IMR-90 (cell line): Measurements from ENCODE around the gene SREK1. TPM values are rescaled to one million over a fixed set of nuclear protein-coding genes. Genes with fewer than 3 reads are reported as not detected.

Source experiments
- ATAC-seq: fragments of 200-7000 bp; cut with Tn5 transposase; 2 replicates; pipeline ENCODE4 v1.9.1; 2020; ENCODE audit warnings: low read depth, mild to moderate bottlenecking, moderate library complexity
- BruUV-seq: library from RNA; stranded (reverse); fragments of 400-500 nt; replicated peaks from 2 replicates; lab custom pipeline; 2021; lab: Mats Ljungman, UMichigan
- CTCF ChIA-PET: fragments of 300-600 bp; formaldehyde crosslinking; extraction: SDS; loops from one replicate; lab custom pipeline; 2021; ENCODE audit warnings: antibody characterized with exemption; lab: Yijun Ruan, JAX
- POLR2A ChIA-PET: fragments of 300-600 bp; sonication (Branson Sonifier 250); formaldehyde crosslinking; loops from one replicate; lab custom pipeline; 2022; ENCODE audit warnings: antibody characterized with exemption; ENCODE audit not compliant: unreplicated experiment; lab: Charles Lee
- DNase-seq: peaks from one replicate; pipeline ENCODE4 v3.0.0; 2013
- H2AFZ ChIP-seq: replicated peaks from 2 replicates; pipeline ENCODE3; 2013; ENCODE audit warnings: low read length, mild to moderate bottlenecking; ENCODE audit not compliant: poor library complexity
- H2AK5ac ChIP-seq: 2 replicates; pipeline ENCODE4 v1.6.1; 2013; ENCODE audit warnings: low read depth, low read length, inconsistent platforms
- H2AK9ac ChIP-seq: replicated peaks from 2 replicates; pipeline ENCODE3; 2013; ENCODE audit warnings: mild to moderate bottlenecking, low read depth, low read length, moderate library complexity; ENCODE audit not compliant: poor library complexity
- H2BK120ac ChIP-seq: 2 replicates; pipeline ENCODE4 v1.6.1; 2013; ENCODE audit warnings: low read depth, low read length, inconsistent platforms
- H2BK15ac ChIP-seq: 3 replicates; pipeline ENCODE4 v1.6.1; 2013; ENCODE audit warnings: low read depth, low read length, inconsistent platforms
- H2BK20ac ChIP-seq: 2 replicates; pipeline ENCODE4 v1.6.1; 2013; ENCODE audit warnings: low read depth, mild to moderate bottlenecking, inconsistent platforms, low read length, moderate library complexity
- H2BK5ac ChIP-seq: 2 replicates; pipeline ENCODE4 v1.6.1; 2013; ENCODE audit warnings: mild to moderate bottlenecking, low read depth, low read length, inconsistent platforms; ENCODE audit not compliant: poor library complexity, severe bottlenecking
- H3K14ac ChIP-seq: replicated peaks from 2 replicates; pipeline ENCODE4 v1.6.1; 2013; ENCODE audit warnings: low read depth, low read length, inconsistent platforms
- H3K18ac ChIP-seq: 2 replicates; pipeline ENCODE4 v1.6.1; 2013; ENCODE audit warnings: low read depth, low read length, control low read depth
- H3K23ac ChIP-seq: 2 replicates; pipeline ENCODE4 v1.6.1; 2013; ENCODE audit warnings: low read depth, low read length, inconsistent platforms
- H3K27ac ChIP-seq: 2 replicates; pipeline ENCODE4 v1.5.1; 2013; ENCODE audit warnings: mild to moderate bottlenecking, control low read depth, low read length; ENCODE audit not compliant: insufficient read depth
- H3K27me3 ChIP-seq: 2 replicates; pipeline ENCODE4 v1.6.1; 2013; ENCODE audit warnings: low read length; ENCODE audit not compliant: control insufficient read depth, insufficient read depth
- H3K36me3 ChIP-seq: 2 replicates; pipeline ENCODE4 v1.6.1; 2013; ENCODE audit warnings: low read length, mixed read lengths; ENCODE audit not compliant: control insufficient read depth, insufficient read depth
- H3K4ac ChIP-seq: 2 replicates; pipeline ENCODE4 v1.6.1; 2013; ENCODE audit warnings: low read depth, low read length, inconsistent platforms
- H3K4me1 ChIP-seq: 2 replicates; pipeline ENCODE4 v1.6.1; 2013; ENCODE audit warnings: low read length, mixed read lengths; ENCODE audit not compliant: control insufficient read depth, insufficient read depth
- H3K4me2 ChIP-seq: 2 replicates; pipeline ENCODE4 v1.6.1; 2013; ENCODE audit warnings: low read depth, mild to moderate bottlenecking, control low read depth, low read length, moderate library complexity
- H3K4me3 ChIP-seq: 2 replicates; pipeline ENCODE4 v1.5.1; 2013; ENCODE audit warnings: low read depth, mild to moderate bottlenecking, control low read depth, low read length, moderate library complexity; ENCODE audit not compliant: insufficient read depth
- H3K56ac ChIP-seq: 2 replicates; pipeline ENCODE4 v1.6.1; 2013; ENCODE audit warnings: low read length, inconsistent platforms; ENCODE audit not compliant: insufficient read depth; ENCODE audit errors: extremely low read depth
- H3K79me1 ChIP-seq, 2 experiments: 2 replicates each; pipeline ENCODE4 v1.6.1; 2013; ENCODE audit warnings: low read length in 2 of 2, inconsistent platforms in 1 of 2, low read depth in 1 of 2
- H3K9ac ChIP-seq: 2 replicates; pipeline ENCODE4 v1.6.1; 2013; ENCODE audit warnings: low read depth, low read length, control low read depth
- H3K9me1 ChIP-seq: 2 replicates; pipeline ENCODE4 v1.6.1; 2013; ENCODE audit warnings: low read length, inconsistent platforms; ENCODE audit not compliant: insufficient read depth
- H3K9me3 ChIP-seq: 2 replicates; pipeline ENCODE4 v1.6.1; 2013; ENCODE audit warnings: low read length; ENCODE audit not compliant: control insufficient read depth, insufficient read depth
- H4K20me1 ChIP-seq: 2 replicates; pipeline ENCODE4 v1.6.1; 2013; ENCODE audit warnings: low read length, inconsistent platforms; ENCODE audit not compliant: insufficient read depth
- H4K5ac ChIP-seq: 2 replicates; pipeline ENCODE4 v1.6.1; 2013; ENCODE audit warnings: mild to moderate bottlenecking, low read depth, low read length, control low read depth
- H4K8ac ChIP-seq, 2 experiments: 2 replicates each; pipeline ENCODE4 v1.6.1; 2013; ENCODE audit warnings: low read depth in 2 of 2, low read length in 2 of 2, control low read depth in 1 of 2, inconsistent platforms in 1 of 2
- H4K91ac ChIP-seq: 2 replicates; pipeline ENCODE4 v1.6.1; 2013; ENCODE audit warnings: low read depth, low read length, inconsistent platforms; ENCODE audit not compliant: insufficient read depth
- BHLHE40 ChIP-seq: fragments of 150-350 bp; IDR thresholded peaks from 2 replicates; pipeline ENCODE4 v1.6.1; 2016; ENCODE audit warnings: mild to moderate bottlenecking, low read depth, low read length
- CEBPB ChIP-seq: IDR thresholded peaks from 2 replicates; pipeline ENCODE4 v1.6.1; 2012; ENCODE audit warnings: low read depth, low read length, improper control_type of control experiment
- CHD1 ChIP-seq: IDR thresholded peaks from 2 replicates; pipeline ENCODE4 v1.6.1; 2012; ENCODE audit warnings: low read depth, low read length, improper control_type of control experiment
- FOS ChIP-seq: fragments of 150-350 bp; IDR thresholded peaks from 2 replicates; pipeline ENCODE4 v1.6.1; 2016; ENCODE audit warnings: low read depth, low read length
- MAFK ChIP-seq: IDR thresholded peaks from 2 replicates; pipeline ENCODE4 v1.6.1; 2012; ENCODE audit warnings: low read depth, low read length, improper control_type of control experiment
- MAZ ChIP-seq: IDR thresholded peaks from 2 replicates; pipeline ENCODE4 v1.6.1; 2012; ENCODE audit warnings: low read depth, mild to moderate bottlenecking, low read length, improper control_type of control experiment, moderate library complexity, borderline replicate concordance
- MXI1 ChIP-seq: IDR thresholded peaks from 2 replicates; pipeline ENCODE4 v1.6.1; 2012; ENCODE audit warnings: low read depth, mild to moderate bottlenecking, low read length, moderate library complexity, borderline replicate concordance
- NFE2L2 ChIP-seq: fragments of 150-350 bp; IDR thresholded peaks from 2 replicates; pipeline ENCODE4 v1.6.1; 2016; ENCODE audit warnings: low read depth, mild to moderate bottlenecking, low read length
- POLR2A ChIP-seq: IDR thresholded peaks from 2 replicates; pipeline ENCODE4 v1.6.1; 2012; ENCODE audit warnings: mild to moderate bottlenecking, low read depth, low read length
- RAD21 ChIP-seq: IDR thresholded peaks from 2 replicates; pipeline ENCODE4 v1.6.1; 2012; ENCODE audit warnings: low read length, improper control_type of control experiment
- RCOR1 ChIP-seq: IDR thresholded peaks from 2 replicates; pipeline ENCODE4 v1.6.1; 2012; ENCODE audit warnings: mild to moderate bottlenecking, low read length, improper control_type of control experiment; ENCODE audit not compliant: insufficient replicate concordance
- RFX5 ChIP-seq: IDR thresholded peaks from 2 replicates; pipeline ENCODE4 v1.8.0; 2012; ENCODE audit warnings: low read depth, mild to moderate bottlenecking, low read length, moderate library complexity
- SMC3 ChIP-seq: fragments of 150-350 bp; IDR thresholded peaks from 2 replicates; pipeline ENCODE4 v1.6.1; 2016; ENCODE audit warnings: low read depth, mild to moderate bottlenecking, antibody characterized with exemption, low read length, moderate library complexity
- WGBS, 2 experiments: methylation state at CpG; one replicate each; pipeline versions ENCODE4 v1.1.5 to v1.1.7; 2013; ENCODE audit warnings: missing lambda C conversion rate in 2 of 2; ENCODE audit not compliant: insufficient read length in 1 of 2; ENCODE audit errors: extremely low coverage in 2 of 2; 5-methylcytosine and 5-hydroxymethylcytosine counted together
- dilution Hi-C: fragments of 300-500 bp; cut with HindIII; formaldehyde crosslinking; loops from one replicate; pipeline ENCODE4 v1.14.3; 2018; ENCODE audit warnings: low sequenced_read_pairs; ENCODE audit not compliant: unreplicated experiment
- in situ Hi-C: fragments of 300-500 bp; cut with MboI; formaldehyde crosslinking; loops from 3 replicates; pipeline ENCODE4 v1.14.3; 2019; ENCODE audit warnings: low sequenced_read_pairs, inconsistent platforms, mixed read lengths
- intact Hi-C: fragments of 100-400 bp; cut with micrococcal nuclease; formaldehyde crosslinking; loops from 2 replicates; pipeline ENCODE4 v1.10.0; 2022
- polyA plus RNA-seq, 3 experiments: library from polyadenylated mRNA; depleted of rRNA; stranded (reverse); fragments of >200 nt; gene quantifications; 2 replicates each; pipeline ENCODE4 v1.2.3, GENCODE V29; 2012; ENCODE audit warnings: low replicate concordance in 1 of 3
- total RNA-seq: library from RNA; depleted of rRNA; stranded (reverse); fragments of >200 nt; gene quantifications from 2 replicates; pipeline ENCODE4 v1.2.3, GENCODE V29; 2012
- TF ChIP-seq, protein P1 (sequence below): fragments of 150-350 bp; IDR thresholded peaks from 2 replicates; pipeline ENCODE4 v1.6.1; 2017; ENCODE audit warnings: mild to moderate bottlenecking, antibody characterized with exemption, low read length, low read depth
- TF ChIP-seq, protein P2 (sequence below): conservative IDR thresholded peaks from 2 replicates; pipeline ENCODE4 v1.5.1; 2012; ENCODE audit warnings: mild to moderate bottlenecking, low read depth, low read length, improper control_type of control experiment
- TF ChIP-seq, protein P3 (sequence below): fragments of 150-350 bp; IDR thresholded peaks from 2 replicates; pipeline ENCODE4 v1.6.1; 2016; ENCODE audit warnings: low read depth, mild to moderate bottlenecking, low read length, moderate library complexity, borderline replicate concordance

The SREK1 gene
- total and polyA plus RNA-seq, 2 of the 4 experiments (the other 2 are of a cell fraction) = 23.0 to 36.2 TPM

DNA sequence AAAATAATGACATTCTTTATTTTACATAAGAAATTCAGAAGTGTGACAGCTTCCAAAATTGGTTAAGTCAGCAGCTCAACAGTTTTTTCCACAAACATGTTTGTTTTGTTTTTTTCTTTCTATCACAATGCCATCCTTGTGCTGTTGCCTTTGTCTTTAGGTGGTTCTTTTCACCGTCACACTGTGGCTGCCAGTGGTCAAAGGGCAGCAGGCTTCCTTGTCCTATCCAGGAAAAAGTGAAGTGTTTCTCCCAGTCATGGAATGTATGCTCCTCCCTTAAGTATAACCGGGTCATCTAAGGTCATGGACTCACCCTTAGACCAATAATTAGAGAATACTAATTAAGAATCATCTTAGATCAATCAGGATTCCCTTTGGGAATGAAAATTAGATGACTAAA is 87.4 kb downstream of the SREK1 start:
- Histone ChIP-seq H2BK5ac (no peak overlapping the region), H3K4me3 (no peak overlapping the region), H3K27me3 (peaks cover 1% of the 10 kb centered on the region), H2BK15ac (no peak overlapping the region), H3K4me2 (no peak overlapping the region), H2AK9ac (no peak overlapping the region), H4K20me1 (no peaks in the 10 kb centered on the region), H3K9ac (no peak overlapping the region), H3K14ac (no peak overlapping the region), H3K79me1 (no peaks in the 10 kb centered on the region), H4K91ac (no peak overlapping the region), H2AFZ (no peak overlapping the region), H3K9me1 (0 out of 2 replicates have a peak, but pooled peaks cover 6% of the 10 kb centered on the region), H3K9me3 (no peaks in the 10 kb centered on the region), H4K5ac (no peak overlapping the region), H4K8ac (no peak overlapping the region), H3K27ac (no peak overlapping the region), H2BK120ac (no peak overlapping the region), H2BK20ac (no peak overlapping the region), H2AK5ac (no peak overlapping the region), H3K4me1 (no peaks in the 10 kb centered on the region), H3K36me3 (no peaks in the 10 kb centered on the region), H3K56ac (no peak overlapping the region), H3K18ac (no peak overlapping the region), H3K4ac (no peak overlapping the region), H3K23ac (no peak overlapping the region)
- in situ Hi-C loops = no loop called here
- POLR2A ChIA-PET = no interaction called here
- DNase-seq (no peak), ATAC-seq (no peak)
- CTCF ChIA-PET = interaction anchor here (1.3 kb wide), 1 partner anchor 7 kb away, joined by 3 read pairs; no protein-coding TSS in a partner anchor
- TF ChIP-seq CHD1 (no peak), RFX5 (no peak), CEBPB (no peak), POLR2A (no peak), MAZ (no peak), RCOR1 (no peak), NFE2L2 (no peak), MAFK (no peak), SMC3 (no peak), FOS (no peak), RAD21 (no peak), BHLHE40 (no peak), MXI1 (no peak)
- TF ChIP-seq, protein P1, sequence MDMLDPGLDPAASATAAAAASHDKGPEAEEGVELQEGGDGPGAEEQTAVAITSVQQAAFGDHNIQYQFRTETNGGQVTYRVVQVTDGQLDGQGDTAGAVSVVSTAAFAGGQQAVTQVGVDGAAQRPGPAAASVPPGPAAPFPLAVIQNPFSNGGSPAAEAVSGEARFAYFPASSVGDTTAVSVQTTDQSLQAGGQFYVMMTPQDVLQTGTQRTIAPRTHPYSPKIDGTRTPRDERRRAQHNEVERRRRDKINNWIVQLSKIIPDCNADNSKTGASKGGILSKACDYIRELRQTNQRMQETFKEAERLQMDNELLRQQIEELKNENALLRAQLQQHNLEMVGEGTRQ = no peak
- TF ChIP-seq, protein P2, sequence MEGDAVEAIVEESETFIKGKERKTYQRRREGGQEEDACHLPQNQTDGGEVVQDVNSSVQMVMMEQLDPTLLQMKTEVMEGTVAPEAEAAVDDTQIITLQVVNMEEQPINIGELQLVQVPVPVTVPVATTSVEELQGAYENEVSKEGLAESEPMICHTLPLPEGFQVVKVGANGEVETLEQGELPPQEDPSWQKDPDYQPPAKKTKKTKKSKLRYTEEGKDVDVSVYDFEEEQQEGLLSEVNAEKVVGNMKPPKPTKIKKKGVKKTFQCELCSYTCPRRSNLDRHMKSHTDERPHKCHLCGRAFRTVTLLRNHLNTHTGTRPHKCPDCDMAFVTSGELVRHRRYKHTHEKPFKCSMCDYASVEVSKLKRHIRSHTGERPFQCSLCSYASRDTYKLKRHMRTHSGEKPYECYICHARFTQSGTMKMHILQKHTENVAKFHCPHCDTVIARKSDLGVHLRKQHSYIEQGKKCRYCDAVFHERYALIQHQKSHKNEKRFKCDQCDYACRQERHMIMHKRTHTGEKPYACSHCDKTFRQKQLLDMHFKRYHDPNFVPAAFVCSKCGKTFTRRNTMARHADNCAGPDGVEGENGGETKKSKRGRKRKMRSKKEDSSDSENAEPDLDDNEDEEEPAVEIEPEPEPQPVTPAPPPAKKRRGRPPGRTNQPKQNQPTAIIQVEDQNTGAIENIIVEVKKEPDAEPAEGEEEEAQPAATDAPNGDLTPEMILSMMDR = no peak
- TF ChIP-seq, protein P3, sequence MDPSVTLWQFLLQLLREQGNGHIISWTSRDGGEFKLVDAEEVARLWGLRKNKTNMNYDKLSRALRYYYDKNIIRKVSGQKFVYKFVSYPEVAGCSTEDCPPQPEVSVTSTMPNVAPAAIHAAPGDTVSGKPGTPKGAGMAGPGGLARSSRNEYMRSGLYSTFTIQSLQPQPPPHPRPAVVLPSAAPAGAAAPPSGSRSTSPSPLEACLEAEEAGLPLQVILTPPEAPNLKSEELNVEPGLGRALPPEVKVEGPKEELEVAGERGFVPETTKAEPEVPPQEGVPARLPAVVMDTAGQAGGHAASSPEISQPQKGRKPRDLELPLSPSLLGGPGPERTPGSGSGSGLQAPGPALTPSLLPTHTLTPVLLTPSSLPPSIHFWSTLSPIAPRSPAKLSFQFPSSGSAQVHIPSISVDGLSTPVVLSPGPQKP = no peak
- BruUV-seq = no TSS peak
- intact Hi-C loops = no loop called here
- WGBS, 2 experiments = no CpG with 5 or more reads among the region's 2 CpGs
- dilution Hi-C loops = no loop called here
